ENCODE results near the gene CTU2. TPM values are rescaled to one million over a fixed set of nuclear protein-coding genes. Genes with fewer than 3 reads are reported as not detected.

Gene CTU2
- total and polyA plus RNA-seq, 2 of the 8 experiments (the other 6 are each of a cell fraction or from before 2014, with no cell fraction given): 32.7 to 42.9 TPM

DNA sequence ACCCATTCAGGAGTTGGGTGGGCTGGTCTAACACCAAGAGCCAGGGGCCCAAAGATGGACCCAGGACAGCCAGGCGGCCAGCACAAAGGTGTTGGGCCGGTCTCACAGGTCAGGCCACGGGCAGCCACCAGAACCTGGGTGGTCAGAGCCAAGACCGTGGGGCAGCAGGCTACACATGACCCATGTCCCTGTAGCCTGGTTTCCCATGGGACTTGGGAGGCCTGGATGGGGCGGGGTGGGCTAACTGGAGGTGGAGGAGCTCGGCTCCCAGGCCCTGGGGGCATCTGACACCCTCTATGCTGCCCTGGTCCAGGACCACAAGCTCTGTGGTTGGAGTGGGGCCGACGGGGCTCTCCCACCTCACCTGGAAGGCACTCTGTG, 17.2 kb downstream of the CTU2 start (continued):
- TF ChIP-seq, protein P1, sequence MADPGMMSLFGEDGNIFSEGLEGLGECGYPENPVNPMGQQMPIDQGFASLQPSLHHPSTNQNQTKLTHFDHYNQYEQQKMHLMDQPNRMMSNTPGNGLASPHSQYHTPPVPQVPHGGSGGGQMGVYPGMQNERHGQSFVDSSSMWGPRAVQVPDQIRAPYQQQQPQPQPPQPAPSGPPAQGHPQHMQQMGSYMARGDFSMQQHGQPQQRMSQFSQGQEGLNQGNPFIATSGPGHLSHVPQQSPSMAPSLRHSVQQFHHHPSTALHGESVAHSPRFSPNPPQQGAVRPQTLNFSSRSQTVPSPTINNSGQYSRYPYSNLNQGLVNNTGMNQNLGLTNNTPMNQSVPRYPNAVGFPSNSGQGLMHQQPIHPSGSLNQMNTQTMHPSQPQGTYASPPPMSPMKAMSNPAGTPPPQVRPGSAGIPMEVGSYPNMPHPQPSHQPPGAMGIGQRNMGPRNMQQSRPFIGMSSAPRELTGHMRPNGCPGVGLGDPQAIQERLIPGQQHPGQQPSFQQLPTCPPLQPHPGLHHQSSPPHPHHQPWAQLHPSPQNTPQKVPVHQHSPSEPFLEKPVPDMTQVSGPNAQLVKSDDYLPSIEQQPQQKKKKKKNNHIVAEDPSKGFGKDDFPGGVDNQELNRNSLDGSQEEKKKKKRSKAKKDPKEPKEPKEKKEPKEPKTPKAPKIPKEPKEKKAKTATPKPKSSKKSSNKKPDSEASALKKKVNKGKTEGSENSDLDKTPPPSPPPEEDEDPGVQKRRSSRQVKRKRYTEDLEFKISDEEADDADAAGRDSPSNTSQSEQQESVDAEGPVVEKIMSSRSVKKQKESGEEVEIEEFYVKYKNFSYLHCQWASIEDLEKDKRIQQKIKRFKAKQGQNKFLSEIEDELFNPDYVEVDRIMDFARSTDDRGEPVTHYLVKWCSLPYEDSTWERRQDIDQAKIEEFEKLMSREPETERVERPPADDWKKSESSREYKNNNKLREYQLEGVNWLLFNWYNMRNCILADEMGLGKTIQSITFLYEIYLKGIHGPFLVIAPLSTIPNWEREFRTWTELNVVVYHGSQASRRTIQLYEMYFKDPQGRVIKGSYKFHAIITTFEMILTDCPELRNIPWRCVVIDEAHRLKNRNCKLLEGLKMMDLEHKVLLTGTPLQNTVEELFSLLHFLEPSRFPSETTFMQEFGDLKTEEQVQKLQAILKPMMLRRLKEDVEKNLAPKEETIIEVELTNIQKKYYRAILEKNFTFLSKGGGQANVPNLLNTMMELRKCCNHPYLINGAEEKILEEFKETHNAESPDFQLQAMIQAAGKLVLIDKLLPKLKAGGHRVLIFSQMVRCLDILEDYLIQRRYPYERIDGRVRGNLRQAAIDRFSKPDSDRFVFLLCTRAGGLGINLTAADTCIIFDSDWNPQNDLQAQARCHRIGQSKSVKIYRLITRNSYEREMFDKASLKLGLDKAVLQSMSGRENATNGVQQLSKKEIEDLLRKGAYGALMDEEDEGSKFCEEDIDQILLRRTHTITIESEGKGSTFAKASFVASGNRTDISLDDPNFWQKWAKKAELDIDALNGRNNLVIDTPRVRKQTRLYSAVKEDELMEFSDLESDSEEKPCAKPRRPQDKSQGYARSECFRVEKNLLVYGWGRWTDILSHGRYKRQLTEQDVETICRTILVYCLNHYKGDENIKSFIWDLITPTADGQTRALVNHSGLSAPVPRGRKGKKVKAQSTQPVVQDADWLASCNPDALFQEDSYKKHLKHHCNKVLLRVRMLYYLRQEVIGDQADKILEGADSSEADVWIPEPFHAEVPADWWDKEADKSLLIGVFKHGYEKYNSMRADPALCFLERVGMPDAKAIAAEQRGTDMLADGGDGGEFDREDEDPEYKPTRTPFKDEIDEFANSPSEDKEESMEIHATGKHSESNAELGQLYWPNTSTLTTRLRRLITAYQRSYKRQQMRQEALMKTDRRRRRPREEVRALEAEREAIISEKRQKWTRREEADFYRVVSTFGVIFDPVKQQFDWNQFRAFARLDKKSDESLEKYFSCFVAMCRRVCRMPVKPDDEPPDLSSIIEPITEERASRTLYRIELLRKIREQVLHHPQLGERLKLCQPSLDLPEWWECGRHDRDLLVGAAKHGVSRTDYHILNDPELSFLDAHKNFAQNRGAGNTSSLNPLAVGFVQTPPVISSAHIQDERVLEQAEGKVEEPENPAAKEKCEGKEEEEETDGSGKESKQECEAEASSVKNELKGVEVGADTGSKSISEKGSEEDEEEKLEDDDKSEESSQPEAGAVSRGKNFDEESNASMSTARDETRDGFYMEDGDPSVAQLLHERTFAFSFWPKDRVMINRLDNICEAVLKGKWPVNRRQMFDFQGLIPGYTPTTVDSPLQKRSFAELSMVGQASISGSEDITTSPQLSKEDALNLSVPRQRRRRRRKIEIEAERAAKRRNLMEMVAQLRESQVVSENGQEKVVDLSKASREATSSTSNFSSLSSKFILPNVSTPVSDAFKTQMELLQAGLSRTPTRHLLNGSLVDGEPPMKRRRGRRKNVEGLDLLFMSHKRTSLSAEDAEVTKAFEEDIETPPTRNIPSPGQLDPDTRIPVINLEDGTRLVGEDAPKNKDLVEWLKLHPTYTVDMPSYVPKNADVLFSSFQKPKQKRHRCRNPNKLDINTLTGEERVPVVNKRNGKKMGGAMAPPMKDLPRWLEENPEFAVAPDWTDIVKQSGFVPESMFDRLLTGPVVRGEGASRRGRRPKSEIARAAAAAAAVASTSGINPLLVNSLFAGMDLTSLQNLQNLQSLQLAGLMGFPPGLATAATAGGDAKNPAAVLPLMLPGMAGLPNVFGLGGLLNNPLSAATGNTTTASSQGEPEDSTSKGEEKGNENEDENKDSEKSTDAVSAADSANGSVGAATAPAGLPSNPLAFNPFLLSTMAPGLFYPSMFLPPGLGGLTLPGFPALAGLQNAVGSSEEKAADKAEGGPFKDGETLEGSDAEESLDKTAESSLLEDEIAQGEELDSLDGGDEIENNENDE (IDR thresholded peaks at IDR 0.05; ENCODE audit: insufficient replicate concordance, low read length): no peak
- TF ChIP-seq TCF12 (IDR thresholded peaks at IDR 0.05; ENCODE audit: low read depth, low read length) (no peak), EZH2 (IDR thresholded peaks at IDR 0.05; ENCODE audit: low read depth, low read length, severe bottlenecking) (no peak), CHD2 (IDR thresholded peaks at IDR 0.05; ENCODE audit: low read length) (no peak), CEBPB (IDR thresholded peaks at IDR 0.05; ENCODE audit: low read depth, low read length) (no peak), SP4 (IDR thresholded peaks at IDR 0.05; ENCODE audit: low read length) (no peak), CTBP2 (IDR thresholded peaks at IDR 0.05; ENCODE audit: borderline replicate concordance, insufficient read depth, insufficient read length, low read length) (no peak)

Measured in H1 (cell line).